ENCODE data around the gene SPATA13.
"Not testable (repeated sequence)": the region's sequence is repeated elsewhere in the genome, so short reads cannot be mapped to it uniquely, and the experiment has no call there.

The SPATA13 gene

DNA sequence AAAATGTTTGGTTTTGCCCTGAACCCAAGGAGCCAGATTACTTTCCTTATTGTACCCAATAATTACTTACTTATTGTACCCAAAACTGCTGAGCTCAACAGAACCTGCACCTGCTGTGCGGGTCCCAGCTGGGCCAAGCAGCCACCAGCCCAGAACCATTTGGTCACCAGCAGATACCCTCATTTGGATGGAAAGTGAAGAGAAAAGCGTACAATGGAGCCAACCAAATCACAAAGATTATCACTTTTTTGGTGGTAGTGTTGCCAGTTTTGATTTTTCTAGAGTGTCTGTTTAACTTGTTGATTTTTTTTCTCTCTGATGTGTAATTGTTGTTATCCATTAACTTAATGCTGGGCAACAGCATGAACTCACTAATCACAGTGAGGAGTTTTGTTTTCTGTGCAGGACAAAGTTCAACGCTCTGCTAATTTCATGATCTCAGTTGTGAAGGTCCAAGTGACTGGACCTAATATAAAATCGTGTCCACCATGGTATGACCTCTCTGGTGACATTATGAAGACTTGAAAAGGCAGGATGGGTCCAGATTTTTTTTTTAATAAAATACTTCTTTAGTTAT is 23.8 kb downstream of the SPATA13 start:
- peak; percentile 63 for DNase-seq
- in situ Hi-C loops (cut with HindIII; ENCODE audit: low pct_ligation_motif_present, low pct_unique_long_range_greater_than_20kb, low sequenced_read_pairs), result no loop called here

- in situ Hi-C loops (cut with HindIII; ENCODE audit: low pct_ligation_motif_present, low pct_unique_long_range_greater_than_20kb, low sequenced_read_pairs), result no loop called here
- peak; percentile 3 for DNase-seq
Observed at GRCh38 chr13:24184882-24185281, 24.4 kb downstream of the SPATA13 start.

DNA sequence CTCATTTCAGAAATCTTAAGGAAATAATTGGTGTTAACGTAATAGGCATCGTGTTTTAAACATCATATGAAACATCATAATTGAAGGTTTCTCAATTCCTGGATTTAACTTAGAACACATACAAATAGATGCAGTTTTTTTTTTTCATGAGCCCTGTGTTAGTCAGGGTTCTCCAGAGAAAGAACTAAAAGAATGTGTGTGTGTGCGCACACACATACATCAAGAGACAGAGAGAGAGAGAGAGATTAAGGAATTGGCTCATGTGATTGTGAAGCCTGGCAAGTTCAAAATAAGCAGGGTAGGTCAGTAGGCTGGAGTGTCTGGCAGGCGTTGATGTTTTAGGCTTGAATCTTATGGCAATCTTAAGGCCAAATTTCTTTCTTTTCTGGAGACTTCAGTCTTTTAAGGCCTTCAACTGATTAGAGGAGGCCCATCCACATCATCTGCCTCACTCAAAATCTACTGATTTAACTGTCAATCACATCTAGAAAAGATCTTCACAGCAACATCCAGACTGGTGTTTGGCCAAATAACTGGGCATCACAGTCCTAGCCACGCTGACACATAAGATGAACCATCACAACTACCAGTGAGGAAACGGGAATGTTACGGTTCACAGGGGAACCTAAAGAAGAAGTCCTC is 25.2 kb downstream of the SPATA13 start:
- in situ Hi-C loops (cut with HindIII; ENCODE audit: low pct_ligation_motif_present, low pct_unique_long_range_greater_than_20kb, low sequenced_read_pairs), result no loop called here
- DNase-seq, result no peak

DNA sequence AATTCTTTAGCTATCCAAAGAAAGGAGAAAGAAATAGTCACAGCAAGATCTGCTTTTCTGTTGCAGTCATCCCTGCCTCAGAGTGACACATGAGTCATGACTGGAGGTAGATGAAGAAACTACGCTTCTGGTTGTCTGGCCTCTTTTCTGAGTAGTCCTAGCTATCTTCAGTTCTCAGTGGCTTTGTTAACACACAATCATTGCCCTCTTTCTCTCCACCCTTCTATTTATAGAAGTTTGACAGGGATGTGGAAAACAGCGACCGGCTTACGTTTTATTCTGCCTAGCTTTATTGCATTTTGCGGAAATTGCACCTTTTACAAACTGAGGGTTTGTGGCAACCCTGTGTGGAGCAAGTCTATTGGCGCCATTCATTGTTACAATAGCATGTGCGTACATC is 26.7 kb downstream of the SPATA13 start:
- no peak for DNase-seq
- in situ Hi-C loops (cut with HindIII; ENCODE audit: low pct_ligation_motif_present, low pct_unique_long_range_greater_than_20kb, low sequenced_read_pairs), result no loop called here

- in situ Hi-C loops (cut with HindIII; ENCODE audit: low pct_ligation_motif_present, low pct_unique_long_range_greater_than_20kb, low sequenced_read_pairs), result no loop called here
- no peak for DNase-seq
Observed at GRCh38 chr13:24192057-24192810, 31.7 kb downstream of the SPATA13 start.

GRCh38 chr13:24192811-24193162 is 32.3 kb downstream of the SPATA13 start:
- DNase-seq, result no peak

DNA sequence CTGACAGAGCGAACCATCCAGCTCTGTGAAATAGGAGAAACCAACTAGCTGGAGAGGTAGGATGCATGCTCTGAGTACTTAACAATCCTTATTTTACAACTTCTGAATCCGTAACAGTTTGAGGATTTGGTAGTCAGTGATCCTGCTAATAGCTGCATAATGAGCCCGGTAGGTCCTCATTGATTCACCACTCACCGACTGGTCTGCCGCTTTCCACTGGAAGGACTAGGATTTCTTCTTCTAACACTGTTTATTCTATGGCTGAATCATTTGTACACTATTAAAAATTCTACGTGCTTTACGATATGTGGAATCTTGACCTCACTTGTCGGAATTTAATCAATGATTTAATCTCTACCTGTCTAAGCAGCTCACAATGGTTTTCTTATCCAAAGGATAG is 33.9 kb downstream of the SPATA13 start:
- in situ Hi-C loops (cut with HindIII; ENCODE audit: low pct_ligation_motif_present, low pct_unique_long_range_greater_than_20kb, low sequenced_read_pairs), result no loop called here
- no peak for DNase-seq

More at GRCh38 chr13:24192811-24193162, 32.3 kb downstream of the SPATA13 start:
- in situ Hi-C loops (cut with HindIII; ENCODE audit: low pct_ligation_motif_present, low pct_unique_long_range_greater_than_20kb, low sequenced_read_pairs), result no loop called here

DNA sequence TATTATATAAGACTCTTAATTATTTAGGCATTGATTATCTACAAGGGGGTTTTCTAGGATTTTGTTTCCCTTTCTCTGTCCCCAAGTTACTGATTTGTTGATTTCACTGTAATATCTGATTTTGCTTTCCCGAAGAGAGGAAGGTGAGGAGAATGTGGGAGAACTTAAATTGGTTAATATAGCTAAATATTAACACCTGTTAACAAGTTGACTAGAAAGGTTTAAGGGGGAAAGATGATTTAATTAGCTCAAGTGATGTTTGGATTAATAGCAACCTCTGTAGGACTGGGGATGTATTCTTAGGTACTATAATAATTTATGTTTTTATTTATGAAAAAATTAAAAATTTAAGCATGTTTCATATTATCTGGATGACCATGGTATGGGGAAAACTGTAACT is 35.1 kb downstream of the SPATA13 start:
- DNase-seq, result no peak
- in situ Hi-C loops (cut with HindIII; ENCODE audit: low pct_ligation_motif_present, low pct_unique_long_range_greater_than_20kb, low sequenced_read_pairs), result no loop called here

- in situ Hi-C loops (cut with HindIII; ENCODE audit: low pct_ligation_motif_present, low pct_unique_long_range_greater_than_20kb, low sequenced_read_pairs), result no loop called here
Observed at GRCh38 chr13:24196593-24197197, 36.2 kb downstream of the SPATA13 start.

GRCh38 chr13:24199016-24199415 is 38.5 kb downstream of the SPATA13 start:
- no peak for DNase-seq
- in situ Hi-C loops (cut with HindIII; ENCODE audit: low pct_ligation_motif_present, low pct_unique_long_range_greater_than_20kb, low sequenced_read_pairs), result no loop called here

More at GRCh38 chr13:24196593-24197197, 36.2 kb downstream of the SPATA13 start:
- no peak for DNase-seq

- in situ Hi-C loops (cut with HindIII; ENCODE audit: low pct_ligation_motif_present, low pct_unique_long_range_greater_than_20kb, low sequenced_read_pairs), result no loop called here
- DNase-seq, result no peak
Observed at GRCh38 chr13:24202215-24202614, 41.7 kb downstream of the SPATA13 start.

DNA sequence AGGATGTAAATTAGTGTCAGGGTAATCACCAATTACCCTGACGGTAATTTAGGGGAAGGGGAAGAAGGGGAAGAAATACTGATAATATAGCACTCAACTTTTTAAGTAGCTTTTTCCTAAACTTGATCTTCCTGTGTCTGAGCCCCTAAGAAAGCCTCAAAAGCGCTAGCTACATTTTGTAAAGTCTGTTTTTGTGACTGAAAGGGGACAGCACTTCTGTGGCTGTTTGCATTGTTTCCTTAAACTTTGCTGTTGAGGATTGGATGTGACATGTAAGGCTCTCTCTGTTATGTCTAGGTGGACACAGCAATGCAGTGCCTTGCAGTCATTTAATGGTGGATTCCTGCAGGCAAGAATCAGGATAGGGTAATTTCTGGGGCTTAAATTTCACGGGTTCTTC is 42.8 kb downstream of the SPATA13 start:
- DNase-seq, result no peak
- in situ Hi-C loops (cut with HindIII; ENCODE audit: low pct_ligation_motif_present, low pct_unique_long_range_greater_than_20kb, low sequenced_read_pairs), result no loop called here

- in situ Hi-C loops (cut with HindIII; ENCODE audit: low pct_ligation_motif_present, low pct_unique_long_range_greater_than_20kb, low sequenced_read_pairs), result no loop called here
- no peak for DNase-seq
Observed at GRCh38 chr13:24203811-24204210, 43.3 kb downstream of the SPATA13 start.

DNA sequence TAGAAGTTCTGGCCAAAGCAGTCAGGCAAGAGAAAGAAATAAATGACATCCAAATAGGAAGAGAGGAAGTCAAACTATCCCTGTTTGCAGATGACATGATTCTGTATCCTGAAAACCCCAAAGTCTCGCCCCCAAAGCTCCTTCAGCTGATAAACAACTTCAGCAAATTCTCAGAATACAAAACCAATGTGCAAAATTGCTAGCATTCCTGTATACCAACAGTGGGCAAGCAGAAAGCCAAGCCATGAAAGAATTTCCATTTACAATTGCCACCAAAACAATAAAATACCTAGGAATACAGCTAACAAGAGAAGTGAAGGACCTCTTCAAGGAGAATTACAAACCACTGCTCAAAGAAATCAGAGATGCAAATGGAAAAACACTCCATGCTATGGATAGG is 44.6 kb downstream of the SPATA13 start:
- in situ Hi-C loops (cut with HindIII; ENCODE audit: low pct_ligation_motif_present, low pct_unique_long_range_greater_than_20kb, low sequenced_read_pairs); DNase-seq: not testable (repeated sequence)

DNA sequence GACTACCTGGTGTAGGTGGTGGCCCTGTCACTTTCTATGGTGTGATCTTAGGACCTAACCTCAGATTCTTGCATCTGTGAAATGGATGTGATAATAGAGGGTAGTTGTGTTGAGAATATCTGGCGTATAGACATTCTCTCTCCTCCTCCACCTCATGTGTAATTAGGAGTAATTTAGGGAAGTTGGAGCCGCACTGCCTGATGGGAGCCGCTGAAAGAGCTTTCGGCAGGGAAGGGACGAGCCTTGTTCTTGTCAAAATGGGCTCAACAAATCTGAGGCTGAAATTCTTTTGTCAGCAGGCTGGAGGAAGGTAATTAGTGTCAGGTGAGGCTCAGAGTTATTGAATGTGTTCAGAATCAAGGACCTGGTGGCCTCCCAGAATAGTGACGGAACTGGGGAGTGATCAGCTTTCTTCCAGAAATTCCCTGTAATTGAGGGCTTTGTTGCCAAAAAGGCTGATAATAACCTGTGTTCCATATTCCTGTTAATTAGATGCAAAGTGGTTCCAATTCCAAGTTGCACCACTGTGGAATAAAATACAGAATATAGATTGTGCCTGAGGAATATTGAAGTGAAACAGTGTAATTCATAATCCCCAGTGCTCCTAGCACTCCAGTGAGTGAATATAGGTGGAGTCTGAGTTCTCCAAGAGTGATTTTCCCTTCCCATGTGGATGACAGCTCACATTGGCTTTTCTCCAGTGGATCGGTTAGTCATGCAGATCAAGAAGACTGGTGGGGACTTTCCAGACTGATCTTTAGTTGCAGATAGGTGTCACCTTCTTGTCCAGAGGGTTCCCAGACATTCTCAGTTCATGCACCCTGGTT is 47.5 kb downstream of the SPATA13 start:
- peak; percentile 68 for DNase-seq
- in situ Hi-C loops (cut with HindIII; ENCODE audit: low pct_ligation_motif_present, low pct_unique_long_range_greater_than_20kb, low sequenced_read_pairs), result no loop called here

DNA sequence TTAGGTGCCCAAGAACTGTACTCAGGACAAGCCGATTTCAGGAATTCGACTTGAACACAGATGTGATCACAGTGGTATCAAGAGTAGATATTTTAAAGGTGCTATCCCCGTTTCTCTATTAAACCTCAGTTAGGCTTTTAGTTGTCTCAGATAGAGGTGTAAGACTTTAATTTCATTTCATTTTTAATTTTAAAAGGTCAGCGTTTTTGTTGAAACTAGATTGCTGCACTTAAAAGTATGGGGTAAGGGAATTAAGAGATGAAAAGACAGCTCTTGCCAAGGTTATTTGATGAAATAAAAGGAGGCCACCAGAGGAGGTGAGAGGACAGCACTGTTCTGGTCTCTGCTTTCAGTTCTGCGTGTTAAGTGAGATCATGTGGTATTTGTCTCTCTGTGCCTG is 48.6 kb downstream of the SPATA13 start:
- no peak for DNase-seq
- in situ Hi-C loops (cut with HindIII; ENCODE audit: low pct_ligation_motif_present, low pct_unique_long_range_greater_than_20kb, low sequenced_read_pairs), result no loop called here

- in situ Hi-C loops (cut with HindIII; ENCODE audit: low pct_ligation_motif_present, low pct_unique_long_range_greater_than_20kb, low sequenced_read_pairs), result no loop called here
- DNase-seq, result no peak
Observed at GRCh38 chr13:24212254-24212653, 51.7 kb downstream of the SPATA13 start.

DNA sequence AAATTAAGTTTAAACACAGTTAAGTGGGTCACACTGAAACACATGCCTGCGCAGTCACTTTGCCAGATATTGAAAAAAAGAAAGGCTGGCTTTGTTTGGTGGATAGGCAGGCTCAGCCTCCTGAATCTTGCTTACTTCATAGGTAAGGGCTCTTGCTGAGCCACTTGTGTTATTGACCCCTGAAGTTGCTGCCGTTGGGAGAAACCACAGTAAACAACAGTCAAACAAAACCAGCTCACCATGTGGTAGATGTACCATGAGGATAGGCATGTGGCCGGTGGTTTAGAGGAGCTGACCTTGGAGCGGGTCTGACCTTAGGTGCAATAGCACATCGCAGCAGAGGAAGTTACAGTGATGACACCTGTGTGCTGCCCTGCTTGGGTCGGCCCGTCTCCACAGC is 52.2 kb downstream of the SPATA13 start:
- DNase-seq, result no peak
- in situ Hi-C loops (cut with HindIII; ENCODE audit: low pct_ligation_motif_present, low pct_unique_long_range_greater_than_20kb, low sequenced_read_pairs), result no loop called here

DNA sequence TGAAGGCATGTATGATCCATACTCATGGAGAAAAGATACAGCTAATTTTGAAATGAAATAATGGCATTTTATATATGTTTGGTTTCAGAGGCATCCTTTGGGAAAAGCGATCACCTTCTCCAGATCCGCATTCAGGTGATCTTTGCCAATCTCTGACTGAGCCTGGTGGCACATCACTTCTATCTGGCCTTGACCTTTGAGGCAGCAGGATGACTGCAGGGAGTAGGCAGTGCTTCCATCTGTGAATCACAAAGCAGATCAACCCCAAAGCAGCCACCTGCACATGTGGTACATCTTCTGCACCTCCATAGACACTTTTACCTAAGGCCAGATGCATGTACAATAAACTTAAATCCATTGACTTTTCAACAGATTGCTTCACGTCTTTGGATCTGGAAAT is 53.4 kb downstream of the SPATA13 start:
- no peak for DNase-seq
- in situ Hi-C loops (cut with HindIII; ENCODE audit: low pct_ligation_motif_present, low pct_unique_long_range_greater_than_20kb, low sequenced_read_pairs), result no loop called here

Data from ACHN (cell line).